H9 (cell line): ENCODE data around the gene ADARB2. TPM values are rescaled to one million over a fixed set of nuclear protein-coding genes. Genes with fewer than 3 reads are reported as not detected.

ENCODE experiments used
- DNase-seq: peaks from one replicate; pipeline ENCODE4 v3.0.0-alpha.2; 2017
- H2AFZ ChIP-seq: one replicate; pipeline ENCODE4 v1.6.1; 2013; ENCODE audit warnings: mild to moderate bottlenecking, low read length, control low read depth, moderate library complexity
- H2AK5ac ChIP-seq: 2 replicates; pipeline ENCODE4 v1.6.1; 2013; ENCODE audit warnings: low read length, control low read depth, mixed read lengths; ENCODE audit not compliant: insufficient read length
- H2BK120ac ChIP-seq: one replicate; pipeline ENCODE4 v1.6.1; 2013; ENCODE audit warnings: low read depth, mild to moderate bottlenecking, low read length, control low read depth, inconsistent platforms; ENCODE audit not compliant: poor library complexity, severe bottlenecking
- H2BK12ac ChIP-seq: 2 replicates; pipeline ENCODE4 v1.6.1; 2013; ENCODE audit warnings: low read length, control low read depth, mixed read lengths, low read depth; ENCODE audit not compliant: insufficient read length
- H2BK15ac ChIP-seq: 2 replicates; pipeline ENCODE4 v1.6.1; 2013; ENCODE audit warnings: low read depth, low read length, control low read depth
- H2BK20ac ChIP-seq: one replicate; pipeline ENCODE4 v1.6.1; 2013; ENCODE audit warnings: low read depth, mild to moderate bottlenecking, low read length, control low read depth, inconsistent platforms; ENCODE audit not compliant: poor library complexity, severe bottlenecking
- H2BK5ac ChIP-seq: 2 replicates; pipeline ENCODE4 v1.6.1; 2013; ENCODE audit warnings: low read length, control low read depth, mixed read lengths; ENCODE audit not compliant: insufficient read length
- H3K14ac ChIP-seq: 2 replicates; pipeline ENCODE4 v1.6.1; 2013; ENCODE audit warnings: low read length, control low read depth; ENCODE audit not compliant: insufficient read depth
- H3K18ac ChIP-seq: 2 replicates; pipeline ENCODE4 v1.6.1; 2013; ENCODE audit warnings: low read depth, mild to moderate bottlenecking, mixed read lengths, low read length, control low read depth; ENCODE audit not compliant: insufficient read length
- H3K23ac ChIP-seq: 2 replicates; pipeline ENCODE4 v1.6.1; 2013; ENCODE audit warnings: low read length, control low read depth, mixed read lengths, low read depth; ENCODE audit not compliant: insufficient read length
- H3K23me2 ChIP-seq: 2 replicates; pipeline ENCODE4 v1.6.1; 2013; ENCODE audit warnings: low read depth, mild to moderate bottlenecking, mixed read lengths, low read length, control low read depth; ENCODE audit not compliant: insufficient read length, poor library complexity, severe bottlenecking
- H3K27ac ChIP-seq: 2 replicates; pipeline ENCODE4 v1.5.1; 2013; ENCODE audit warnings: low read length, control low read depth, mixed read lengths, low read depth; ENCODE audit not compliant: insufficient read length
- H3K27me3 ChIP-seq: 2 replicates; pipeline ENCODE4 v1.6.1; 2013; ENCODE audit warnings: low read length, control low read depth, inconsistent platforms; ENCODE audit not compliant: insufficient read depth
- H3K4ac ChIP-seq: 2 replicates; pipeline ENCODE4 v1.6.1; 2013; ENCODE audit warnings: low read depth, mild to moderate bottlenecking, control low read depth, inconsistent platforms, low read length, moderate library complexity
- H3K4me1 ChIP-seq: 2 replicates; pipeline ENCODE4 v1.6.1; 2013; ENCODE audit warnings: low read length, control low read depth, inconsistent platforms; ENCODE audit not compliant: insufficient read depth
- H3K4me2 ChIP-seq: 2 replicates; pipeline ENCODE4 v1.6.1; 2013; ENCODE audit warnings: low read length, control low read depth, mixed read lengths; ENCODE audit not compliant: insufficient read length, insufficient read depth
- H3K56ac ChIP-seq: 2 replicates; pipeline ENCODE4 v1.6.1; 2013; ENCODE audit warnings: low read depth, mild to moderate bottlenecking, mixed read lengths, low read length, control low read depth; ENCODE audit not compliant: insufficient read length
- H3K79me1 ChIP-seq: 2 replicates; pipeline ENCODE4 v1.6.1; 2013; ENCODE audit warnings: low read depth, mild to moderate bottlenecking, moderate library complexity, low read length, control low read depth, inconsistent platforms; ENCODE audit not compliant: insufficient read depth, poor library complexity, severe bottlenecking
- H3K79me2 ChIP-seq: 2 replicates; pipeline ENCODE4 v1.6.1; 2013; ENCODE audit warnings: low read length, control low read depth, inconsistent platforms; ENCODE audit not compliant: insufficient read depth
- H3K9ac ChIP-seq: 2 replicates; pipeline ENCODE4 v1.6.1; 2013; ENCODE audit warnings: low read length, control low read depth, mixed read lengths; ENCODE audit not compliant: insufficient read length; ENCODE audit errors: extremely low read depth
- H3K9me3 ChIP-seq: one replicate; pipeline ENCODE4 v1.6.1; 2013; ENCODE audit warnings: low read depth, low read length, inconsistent platforms; ENCODE audit not compliant: control insufficient read depth
- H3T11ph ChIP-seq: one replicate; pipeline ENCODE4 v1.6.1; 2013; ENCODE audit warnings: mild to moderate bottlenecking, low read length, control low read depth, inconsistent platforms
- H4K20me1 ChIP-seq: one replicate; pipeline ENCODE4 v1.6.1; 2013; ENCODE audit not compliant: control insufficient read depth, insufficient read length, insufficient read depth
- H4K5ac ChIP-seq: 2 replicates; pipeline ENCODE4 v1.6.1; 2013; ENCODE audit warnings: low read depth, mild to moderate bottlenecking, mixed read lengths, low read length, control low read depth; ENCODE audit not compliant: insufficient read length
- H4K8ac ChIP-seq: replicated peaks from 2 replicates; pipeline ENCODE4 v1.6.1; 2013; ENCODE audit warnings: low read length, control low read depth, mixed read lengths, low read depth; ENCODE audit not compliant: insufficient read length
- H4K91ac ChIP-seq: 2 replicates; pipeline ENCODE4 v1.6.1; 2013; ENCODE audit warnings: low read depth, mild to moderate bottlenecking, moderate library complexity, mixed read lengths, low read length, control low read depth; ENCODE audit not compliant: insufficient read length
- H3K27ac Mint-ChIP-seq, 3 experiments: 2 replicates in 2 of 3; 3 replicates in 1 of 3; pipeline ENCODE4 v1.8.0; 2020 to 2021; ENCODE audit warnings: mixed read lengths in 3 of 3, mild to moderate bottlenecking in 1 of 3, moderate library complexity in 1 of 3
- H3K27me3 Mint-ChIP-seq: 2 replicates; pipeline ENCODE4 v1.8.0; 2021; ENCODE audit warnings: low read depth, mild to moderate bottlenecking, moderate library complexity, mixed read lengths
- H3K36me3 Mint-ChIP-seq, 3 experiments: 2 replicates in 2 of 3; 3 replicates in 1 of 3; pipeline ENCODE4 v1.8.0; 2020 to 2021; ENCODE audit warnings: low read depth in 3 of 3, mixed read lengths in 3 of 3; ENCODE audit not compliant: insufficient read depth in 1 of 3
- H3K4me1 Mint-ChIP-seq, 2 experiments: 2 replicates each; pipeline ENCODE4 v1.8.0; 2020; ENCODE audit warnings: mixed read lengths in 2 of 2
- H3K4me3 Mint-ChIP-seq, 2 experiments: 2 replicates in 1 of 2; 3 replicates in 1 of 2; pipeline ENCODE4 v1.8.0; 2020 to 2021; ENCODE audit warnings: mild to moderate bottlenecking in 2 of 2, mixed read lengths in 2 of 2, moderate library complexity in 1 of 2
- H3K9me3 Mint-ChIP-seq, 2 experiments: 2 replicates in 1 of 2; 3 replicates in 1 of 2; pipeline ENCODE4 v1.8.0; 2020; ENCODE audit warnings: mild to moderate bottlenecking in 2 of 2, mixed read lengths in 2 of 2, moderate library complexity in 1 of 2
- WGBS: extraction: QIAGEN DNeasy Blood & Tissue Kit; methylation state at CpG from one replicate; pipeline ENCODE4 v1.1.7; 2013; ENCODE audit warnings: missing lambda C conversion rate, low lambda C conversion rate, mixed read lengths; ENCODE audit not compliant: insufficient read length; ENCODE audit errors: extremely low coverage; 5-methylcytosine and 5-hydroxymethylcytosine counted together
- total RNA-seq: library from RNA; stranded (reverse); gene quantifications from 2 replicates; pipeline ENCODE4 v1.2.1, GENCODE V29; 2021
- TF ChIP-seq, protein P1 (sequence below): fragments of 200-600 bp; sonication (generic); conservative IDR thresholded peaks from 3 replicates; pipeline ENCODE4 v1.8.0; 2021; ENCODE audit warnings: antibody characterized with exemption, mild to moderate bottlenecking

The ADARB2 gene
- total RNA-seq, 1 experiment from 2014 or later = 0.87 TPM

DNA sequence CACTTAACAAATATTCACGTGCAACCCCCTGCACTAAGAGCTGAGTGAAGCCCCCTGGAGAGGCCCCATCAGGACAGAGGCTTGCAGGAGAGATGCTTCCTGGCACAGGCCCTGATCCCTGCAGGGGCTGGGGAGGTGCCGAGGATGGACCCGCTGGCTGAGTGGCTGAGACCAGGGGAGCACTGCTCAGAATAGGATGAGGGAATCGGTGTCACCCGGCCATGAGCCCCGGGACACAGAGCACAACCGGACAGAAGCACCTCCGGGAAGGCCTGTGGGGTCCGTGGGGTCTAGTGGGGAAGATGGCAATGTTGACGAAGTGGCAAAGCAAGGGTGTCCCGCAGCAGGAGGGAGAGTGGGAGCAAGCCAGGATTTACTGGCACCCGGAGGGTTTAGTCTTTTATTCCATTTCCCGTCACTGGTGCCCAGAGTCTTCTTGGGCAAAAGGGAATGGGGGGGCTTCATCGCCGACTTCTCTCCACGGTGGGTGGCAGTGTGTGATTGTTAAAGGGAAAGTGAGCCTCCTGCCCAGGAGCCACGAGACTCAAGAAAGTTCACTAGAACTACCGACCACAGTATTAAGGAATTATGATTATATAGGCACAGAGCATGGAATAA lies 140.7 kb downstream of the ADARB2 start:
- peak; percentile 16 for DNase-seq
- Histone ChIP-seq H3K23ac (no peak overlapping the region), H4K20me1 (no peaks in the 10 kb centered on the region), H2AFZ (no peak overlapping the region), H3K56ac (no peak overlapping the region), H2BK12ac (no peak overlapping the region), H4K91ac (no peak overlapping the region), H3K9me3 (no peaks in the 10 kb centered on the region), H2BK5ac (no peak overlapping the region), H4K8ac (no peak overlapping the region), H4K5ac (no peak overlapping the region), H3K18ac (no peak overlapping the region), H3K4me2 (no peak overlapping the region), H2BK20ac (no peak overlapping the region), H3K4ac (no peak overlapping the region), H3T11ph (no peak overlapping the region), H3K79me2 (no peaks in the 10 kb centered on the region), H3K4me1 (no peaks in the 10 kb centered on the region), H2BK15ac (no peak overlapping the region), H3K79me1 (no peaks in the 10 kb centered on the region), H3K23me2 (no peaks in the 10 kb centered on the region), H3K27ac (no peak overlapping the region), H2BK120ac (no peak overlapping the region), H3K9ac (no peak overlapping the region), H2AK5ac (no peak overlapping the region), H3K14ac (no peak overlapping the region), H3K27me3 (no peaks in the 10 kb centered on the region)
- H3K9me3 Mint-ChIP-seq = peaks cover 0 to 3% of the 10 kb centered on the region in 2 experiments; a peak in 1 of 5 replicates
- H3K27ac Mint-ChIP-seq = no peak overlapping the region
- no peaks in the 10 kb centered on the region for H3K36me3 Mint-ChIP-seq
- WGBS = no CpG with 5 or more reads among the region's 18 CpGs
- H3K4me3 Mint-ChIP-seq = no peak overlapping the region
- H3K27me3 Mint-ChIP-seq = peaks cover 4% of the 10 kb centered on the region; the same call in 1 of the 2 replicates
- TF ChIP-seq, protein P1, sequence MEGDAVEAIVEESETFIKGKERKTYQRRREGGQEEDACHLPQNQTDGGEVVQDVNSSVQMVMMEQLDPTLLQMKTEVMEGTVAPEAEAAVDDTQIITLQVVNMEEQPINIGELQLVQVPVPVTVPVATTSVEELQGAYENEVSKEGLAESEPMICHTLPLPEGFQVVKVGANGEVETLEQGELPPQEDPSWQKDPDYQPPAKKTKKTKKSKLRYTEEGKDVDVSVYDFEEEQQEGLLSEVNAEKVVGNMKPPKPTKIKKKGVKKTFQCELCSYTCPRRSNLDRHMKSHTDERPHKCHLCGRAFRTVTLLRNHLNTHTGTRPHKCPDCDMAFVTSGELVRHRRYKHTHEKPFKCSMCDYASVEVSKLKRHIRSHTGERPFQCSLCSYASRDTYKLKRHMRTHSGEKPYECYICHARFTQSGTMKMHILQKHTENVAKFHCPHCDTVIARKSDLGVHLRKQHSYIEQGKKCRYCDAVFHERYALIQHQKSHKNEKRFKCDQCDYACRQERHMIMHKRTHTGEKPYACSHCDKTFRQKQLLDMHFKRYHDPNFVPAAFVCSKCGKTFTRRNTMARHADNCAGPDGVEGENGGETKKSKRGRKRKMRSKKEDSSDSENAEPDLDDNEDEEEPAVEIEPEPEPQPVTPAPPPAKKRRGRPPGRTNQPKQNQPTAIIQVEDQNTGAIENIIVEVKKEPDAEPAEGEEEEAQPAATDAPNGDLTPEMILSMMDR = no peak
- H3K4me1 Mint-ChIP-seq = peaks cover 0 to 2% of the 10 kb centered on the region in 2 experiments; a peak in 1 of 4 replicates
